Ureter (tissue), 1 donor: ENCODE data around the gene SYTL3. TPM values are rescaled to one million over a fixed set of nuclear protein-coding genes. Genes with fewer than 3 reads are reported as not detected.
"Not testable (repeated sequence)": the region's sequence is repeated elsewhere in the genome, so short reads cannot be mapped to it uniquely, and the experiment has no call there.

Source experiments
- DNase-seq: peaks from one replicate; pipeline ENCODE4 v3.0.0-alpha.2; 2020; ENCODE audit warnings: low spot score
- total RNA-seq: library from RNA; stranded (reverse); gene quantifications from one replicate; pipeline ENCODE4 v1.2.4, GENCODE V29; 2023
- donor health status: DM: yes; HTN: yes; CAD: no.

The SYTL3 gene
- total RNA-seq, 1 donor from 2014 or later, result 8.7 TPM

DNA sequence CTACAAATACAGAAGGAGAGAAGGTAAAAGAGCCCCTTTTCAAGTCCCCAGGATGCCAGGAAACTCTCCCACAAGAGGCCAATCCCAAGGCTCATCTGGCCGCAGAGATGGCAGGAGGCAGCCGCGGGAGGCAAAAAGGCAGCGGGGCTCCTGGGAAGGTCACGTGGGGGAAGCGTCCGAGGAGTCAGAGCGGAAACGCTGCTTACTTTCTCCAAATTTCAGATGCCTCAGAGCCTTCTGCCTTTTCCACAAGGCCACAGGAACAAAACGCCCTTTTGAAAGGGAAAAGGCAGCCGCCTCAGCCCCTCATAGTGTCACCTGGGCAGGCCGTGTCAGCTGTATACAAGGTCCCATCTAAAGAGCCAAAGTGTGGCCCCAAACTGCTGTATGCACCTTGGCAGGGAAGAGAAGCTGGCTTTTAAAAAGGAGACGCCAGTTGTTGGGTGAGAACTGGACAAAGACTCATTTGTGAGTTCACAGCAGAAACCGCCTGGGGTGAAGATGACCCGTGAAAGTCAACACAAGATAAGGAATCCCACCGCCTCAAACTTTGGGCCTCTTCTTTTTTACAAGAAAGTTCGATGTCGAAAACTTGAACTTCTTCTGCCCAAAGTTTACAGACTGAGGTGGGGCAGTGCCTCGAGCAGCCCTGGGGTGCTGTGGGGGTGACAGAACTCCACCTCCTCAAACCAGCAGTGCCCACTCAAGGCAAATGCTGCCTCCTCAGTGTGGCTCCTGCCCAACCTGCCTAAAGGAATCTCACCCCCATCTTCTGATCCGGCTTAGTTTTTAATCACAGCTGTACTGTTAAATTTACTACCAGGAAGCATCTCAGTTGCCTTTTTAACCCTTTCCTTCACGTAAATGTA is 124.0 kb downstream of the SYTL3 start:
- no peak for DNase-seq

GRCh38 chr6:158774717-158775449 is 125.0 kb downstream of the SYTL3 start:
- no peak for DNase-seq

- DNase-seq, result no peak
Measured at GRCh38 chr6:158775832-158776231, 126.0 kb downstream of the SYTL3 start.

DNA sequence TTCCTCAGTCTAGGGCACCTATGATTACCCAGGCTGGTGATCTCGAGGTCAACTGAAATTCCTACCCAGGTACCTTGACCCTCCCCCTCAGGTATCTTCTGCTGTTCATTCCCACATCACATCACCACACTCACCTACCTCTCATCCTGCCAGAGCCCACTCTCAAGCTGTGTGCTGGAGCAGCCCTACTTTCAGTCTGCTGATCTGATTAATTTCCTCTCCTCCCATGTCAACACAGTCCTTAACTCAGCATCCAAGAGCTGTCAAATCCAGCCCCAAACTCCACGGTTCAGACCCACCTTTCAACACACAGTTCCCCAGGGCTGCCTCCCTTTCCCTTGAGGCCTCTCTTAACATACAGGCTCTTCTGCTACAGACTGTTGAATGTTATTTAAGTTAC is 126.9 kb downstream of the SYTL3 start:
- DNase-seq, result no peak

- DNase-seq, result no peak
Measured at GRCh38 chr6:158777510-158777909, 127.7 kb downstream of the SYTL3 start.

GRCh38 chr6:158778005-158778527 is 128.2 kb downstream of the SYTL3 start:
- no peak for DNase-seq

DNA sequence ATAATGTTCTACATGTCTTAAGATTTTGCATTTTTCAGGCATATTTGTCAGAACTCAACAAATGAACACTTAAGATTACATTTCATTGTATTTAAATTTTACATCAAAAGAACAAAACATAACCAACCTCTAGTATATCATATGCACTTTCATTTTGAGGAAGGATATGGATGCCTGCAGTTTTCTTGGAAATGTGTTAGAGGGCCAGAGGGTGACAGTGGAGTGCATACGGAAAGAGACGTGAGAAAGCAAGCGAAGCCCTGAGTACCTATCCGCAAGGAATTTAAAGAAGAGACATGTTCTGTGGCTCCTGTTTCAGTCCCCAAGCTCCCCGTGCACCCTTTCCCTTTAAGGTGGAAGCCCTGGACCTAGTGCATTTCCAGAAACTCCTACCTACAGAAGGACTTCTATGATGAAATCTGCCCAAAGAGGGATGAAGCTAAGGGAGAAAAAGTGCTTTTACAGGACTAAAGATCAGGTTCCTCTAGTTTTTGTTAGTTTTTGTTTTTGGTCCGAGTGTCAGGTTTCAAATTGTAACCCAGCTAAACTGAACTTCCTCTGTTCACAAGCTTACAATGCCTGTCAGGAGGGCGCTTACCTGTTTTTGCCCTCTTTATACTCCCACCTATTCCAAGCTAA is 130.5 kb downstream of the SYTL3 start:
- DNase-seq, result no peak

DNA sequence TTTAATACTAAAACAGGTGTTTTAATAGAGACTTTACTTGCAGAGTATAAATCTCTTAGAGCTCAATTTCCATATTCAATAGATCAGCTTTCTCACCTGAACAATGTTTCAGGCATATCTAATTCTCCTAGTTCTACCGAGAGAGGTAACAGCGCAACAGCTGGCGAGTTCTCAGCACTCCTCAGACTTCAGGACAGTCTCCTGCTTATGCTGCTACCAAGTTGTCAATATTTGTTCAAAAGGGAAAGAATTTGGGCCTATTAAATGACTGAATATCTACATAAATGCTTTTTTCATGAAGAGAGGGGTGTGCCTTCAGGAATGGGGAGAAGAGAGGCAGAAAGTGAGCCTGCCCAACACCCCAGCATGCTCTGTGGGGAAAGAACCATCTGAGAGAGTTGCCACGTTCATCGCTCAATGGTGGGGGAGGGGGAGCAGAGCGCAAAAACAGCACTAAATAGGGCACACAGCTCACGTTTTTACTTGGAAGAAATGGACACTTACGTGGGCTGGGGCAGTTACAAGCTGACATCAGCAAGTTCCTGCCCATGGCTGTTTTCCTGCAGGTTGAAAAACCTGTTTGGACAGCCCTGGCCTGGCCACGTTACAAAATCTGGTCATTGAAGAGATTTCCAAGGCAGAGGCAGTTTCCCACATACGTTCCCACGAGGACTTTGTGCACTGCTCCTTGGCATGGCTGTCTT is 131.3 kb downstream of the SYTL3 start:
- DNase-seq, result peak; percentile 77

DNA sequence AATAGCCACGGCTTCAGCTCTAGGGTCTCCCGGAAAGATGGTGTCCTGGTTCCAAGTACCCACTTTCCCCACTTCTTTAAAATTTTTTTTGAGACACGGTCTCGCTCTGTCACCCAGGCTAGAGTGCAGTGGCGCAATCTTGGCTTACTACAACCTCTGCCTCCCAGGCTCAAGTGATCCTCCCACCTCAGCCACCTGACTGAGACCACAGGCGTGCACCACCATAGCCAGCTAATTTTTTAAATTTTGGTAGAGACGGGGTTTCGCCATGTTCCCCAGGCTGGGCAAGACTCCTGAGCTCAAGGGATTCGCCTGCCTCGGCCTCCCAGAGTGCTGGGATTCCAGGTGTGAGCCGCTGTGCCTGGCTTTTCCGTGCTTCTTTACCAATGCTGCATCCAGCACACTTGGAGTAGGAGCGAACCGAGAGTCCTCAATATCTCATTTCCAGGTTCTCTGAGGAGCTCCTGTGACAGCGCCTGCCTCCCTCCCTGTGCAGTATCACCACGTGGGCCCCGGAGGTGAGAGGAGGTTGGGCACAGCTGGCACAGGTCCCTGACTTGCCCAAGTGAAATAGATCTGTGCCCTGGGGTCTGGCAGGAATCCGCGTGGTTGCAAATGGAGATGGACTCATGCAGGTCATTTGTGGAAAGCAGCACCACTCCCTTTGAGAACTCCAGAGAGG is 132.0 kb downstream of the SYTL3 start:
- DNase-seq, result no peak

DNA sequence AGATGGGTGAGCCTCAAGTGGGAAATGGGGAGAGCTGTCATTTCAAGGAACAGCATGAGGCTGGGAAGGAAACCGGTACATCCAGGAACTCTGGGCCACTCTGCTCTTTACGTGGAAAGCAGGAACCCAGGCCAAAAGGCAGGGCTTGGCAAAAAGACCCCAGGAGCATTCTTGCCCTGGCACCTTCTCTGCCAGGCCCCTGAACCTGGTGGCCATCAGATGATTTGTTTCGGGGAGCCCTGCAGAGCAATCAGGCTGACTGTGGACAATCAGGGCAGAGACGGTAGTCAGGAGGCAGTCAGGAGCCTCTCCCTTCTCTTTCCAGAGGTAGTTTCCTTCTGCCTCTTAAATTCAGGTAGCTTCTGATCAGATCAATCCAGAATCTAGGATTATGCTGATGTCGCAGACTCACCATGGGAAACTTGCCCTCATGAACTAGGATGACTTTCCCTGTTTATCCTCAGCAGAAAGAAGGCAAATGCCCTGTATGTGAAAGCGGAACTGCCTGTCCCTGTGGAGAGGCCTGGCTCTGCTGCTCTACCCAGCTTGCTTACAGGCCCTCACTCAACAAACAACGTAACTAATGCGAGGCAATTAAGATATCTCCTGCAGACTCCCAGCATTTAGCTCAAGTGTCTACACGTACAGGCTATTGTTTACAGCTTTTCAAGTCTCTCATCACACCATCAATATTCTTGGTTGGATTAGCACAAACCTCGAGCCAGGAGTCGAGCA is 132.7 kb downstream of the SYTL3 start:
- no peak for DNase-seq

DNA sequence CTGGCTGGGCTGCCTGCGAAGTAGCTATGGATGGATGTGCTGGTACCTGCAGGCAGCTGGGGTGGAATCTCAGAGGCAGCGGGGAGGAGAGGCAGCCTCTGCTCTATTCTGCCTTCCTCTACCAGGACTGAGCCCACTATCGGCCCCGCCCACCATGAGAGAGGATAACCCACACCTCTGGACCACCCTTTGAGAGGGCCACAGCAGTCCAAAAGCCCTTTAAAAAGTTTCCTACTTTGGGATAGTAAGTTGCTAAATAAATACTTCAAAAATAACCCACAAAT is 133.3 kb downstream of the SYTL3 start:
- DNase-seq, result no peak

GRCh38 chr6:158783851-158784250 is 134.0 kb downstream of the SYTL3 start:
- DNase-seq, result no peak

- DNase-seq, result no peak
Measured at GRCh38 chr6:158784505-158784904, 134.7 kb downstream of the SYTL3 start.

GRCh38 chr6:158785036-158785435 is 135.2 kb downstream of the SYTL3 start:
- DNase-seq, result no peak

DNA sequence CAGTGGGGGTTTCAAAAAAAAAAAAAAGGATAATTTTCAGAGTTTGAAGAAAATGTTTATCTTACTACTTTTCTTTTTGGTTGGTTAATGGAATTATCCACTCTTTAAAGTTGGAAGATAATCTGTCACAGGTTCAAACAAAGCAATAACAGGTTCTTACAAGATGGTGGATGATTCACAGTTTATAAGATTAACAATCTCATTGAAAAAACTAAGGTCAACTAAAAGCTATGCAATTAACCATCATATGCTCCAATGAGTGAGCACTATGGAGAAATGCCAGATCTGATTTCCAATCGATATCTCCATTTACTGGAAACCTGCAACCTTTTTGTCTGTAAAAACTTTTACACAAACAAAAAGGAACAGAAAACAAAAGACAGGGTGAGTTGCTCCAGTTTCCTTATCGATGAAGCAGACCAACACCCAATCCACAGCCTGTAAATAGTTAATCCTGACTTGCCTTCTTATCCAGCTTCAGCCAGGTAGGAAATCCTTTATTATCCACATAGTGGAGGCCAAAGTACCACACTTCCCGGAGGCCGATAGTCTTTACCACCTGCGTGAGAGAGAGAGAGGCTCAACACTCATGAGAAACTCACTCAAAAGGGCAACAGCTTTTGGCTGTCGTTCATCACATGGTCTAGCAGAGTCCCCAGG is 136.9 kb downstream of the SYTL3 start:
- peak; percentile 37 for DNase-seq

- peak; percentile 25 for DNase-seq
Measured at GRCh38 chr6:158787395-158787794, 137.5 kb downstream of the SYTL3 start.

- peak; percentile 32 for DNase-seq
Measured at GRCh38 chr6:158789115-158789917, 139.5 kb downstream of the SYTL3 start.

DNA sequence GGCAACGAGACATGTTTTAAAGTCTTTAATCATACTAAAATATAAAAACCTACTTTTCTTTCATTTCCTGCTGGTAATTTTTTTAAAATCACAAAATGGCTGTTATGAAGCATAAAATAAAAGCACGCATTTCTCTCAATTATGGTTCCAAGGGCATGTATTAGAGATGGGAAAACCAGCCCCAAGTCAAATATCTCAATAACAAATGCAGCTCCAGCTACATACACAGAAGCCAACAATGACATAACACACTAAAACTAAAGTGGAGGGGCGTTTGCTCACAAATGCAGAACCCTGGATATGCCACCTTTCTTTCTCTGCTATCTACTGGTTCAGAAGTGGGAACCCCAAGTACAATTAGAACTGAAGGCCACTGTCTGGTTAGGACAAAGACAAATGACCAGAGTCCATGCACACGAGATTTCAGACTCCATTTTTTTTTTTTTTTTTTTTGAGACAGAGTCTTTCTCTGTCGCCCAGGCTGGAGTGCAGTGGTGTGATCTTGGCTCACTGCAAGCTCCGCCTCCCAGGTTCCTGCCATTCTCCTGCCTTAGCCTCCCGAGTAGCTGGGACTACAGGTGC is 141.5 kb downstream of the SYTL3 start:
- no peak for DNase-seq

DNA sequence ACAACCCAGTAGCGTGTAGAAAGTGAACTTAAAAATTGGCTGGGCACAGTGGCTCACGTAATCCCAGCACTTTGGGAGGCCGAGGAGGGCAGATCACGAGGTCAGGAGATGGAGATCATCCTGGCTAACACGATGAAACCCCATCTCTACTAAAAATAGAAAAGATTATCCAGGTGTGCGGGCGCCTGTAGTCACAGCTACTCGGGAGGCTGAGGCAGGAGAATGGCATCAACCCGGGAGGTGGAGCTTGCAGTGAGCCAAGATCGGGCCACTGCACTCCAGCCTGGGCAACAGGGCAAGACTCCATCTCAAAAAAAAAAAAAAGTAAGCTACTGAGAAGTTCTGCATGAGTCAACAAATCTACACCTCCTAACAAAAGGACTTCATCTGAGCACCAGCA is 142.7 kb downstream of the SYTL3 start:
- not testable (repeated sequence) for DNase-seq
